Measurements from ENCODE around the gene FLNB. TPM values are rescaled to one million over a fixed set of nuclear protein-coding genes. Genes with fewer than 3 reads are reported as not detected.

FLNB gene
- total RNA-seq, 1 experiment from 2014 or later: 41.2 TPM

DNA sequence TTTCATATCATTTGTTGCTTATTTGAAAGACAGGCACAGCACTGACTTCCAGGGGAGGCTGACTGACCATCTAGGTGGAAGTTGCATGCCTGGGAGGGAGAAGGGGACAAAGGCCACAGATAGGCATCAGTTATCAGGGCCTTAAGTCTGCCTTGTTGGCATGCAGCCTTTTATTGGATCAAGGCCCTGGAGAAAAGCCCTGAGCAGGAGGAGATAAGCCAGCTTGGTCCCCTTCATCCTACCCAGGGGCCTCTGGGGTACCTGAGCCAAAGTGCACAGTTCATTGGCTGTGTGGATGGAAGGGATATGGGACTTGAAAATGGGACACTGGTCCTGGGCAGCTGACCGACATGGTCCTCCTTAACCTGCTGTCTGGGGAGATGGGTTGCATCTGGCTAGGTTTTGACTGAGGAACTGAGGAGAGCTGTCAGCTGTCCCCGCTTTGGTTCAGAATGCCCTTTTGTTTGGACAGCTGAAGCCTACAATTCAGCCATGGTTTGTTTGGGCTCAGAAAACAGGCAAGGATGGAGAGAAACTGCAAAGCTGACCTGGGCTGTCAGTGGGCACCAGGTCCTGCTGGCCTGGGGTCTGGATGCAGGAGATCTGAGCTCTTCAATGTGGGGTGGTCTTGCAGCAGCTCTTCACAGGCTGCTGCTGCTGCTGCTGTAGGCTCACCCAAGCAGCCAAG is 60.0 kb downstream of the FLNB start:
- POLR2A ChIA-PET (ENCODE audit: low non-redundant PET): no interaction called here

DNA sequence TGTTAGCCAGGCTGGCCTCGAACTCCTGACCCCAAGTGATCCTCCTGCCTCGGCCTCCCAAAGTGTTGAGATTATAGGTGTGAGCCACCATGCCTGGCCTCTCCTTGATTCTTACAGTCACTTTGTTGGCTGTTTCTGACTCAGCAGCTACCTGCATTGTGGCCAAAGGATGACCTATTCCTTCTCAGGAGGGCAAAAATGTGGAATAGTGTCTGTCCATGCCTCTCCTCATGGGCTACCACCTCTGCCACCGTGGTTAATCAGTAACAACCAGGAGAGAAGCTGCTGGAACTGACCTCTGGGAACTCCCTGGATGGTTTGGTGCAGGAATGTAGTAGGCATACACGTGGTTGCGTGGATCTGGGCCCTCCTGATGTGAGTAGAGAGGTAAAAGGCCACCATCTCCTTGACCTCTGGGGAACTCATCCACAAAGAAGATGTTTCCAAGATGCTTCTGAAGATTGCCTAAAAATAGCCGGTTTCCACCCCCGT is 63.3 kb downstream of the FLNB start:
- Histone ChIP-seq H3K4me3 (ENCODE audit: low read depth, low read length, poor library complexity, severe bottlenecking) (no peak overlapping the region), H3K9me3 (ENCODE audit: low read depth, low read length, poor library complexity, severe bottlenecking) (no peaks in the 10 kb centered on the region), H3K4me1 (ENCODE audit: insufficient read depth, low read length, poor library complexity, severe bottlenecking) (no peaks in the 10 kb centered on the region), H3K36me3 (ENCODE audit: insufficient read depth, low read length, poor library complexity, severe bottlenecking) (no peaks in the 10 kb centered on the region), H3K27ac (ENCODE audit: low read depth, low read length, poor library complexity, severe bottlenecking) (no peak overlapping the region), H3K27me3 (replicated peaks; ENCODE audit: insufficient read depth, low read depth, low read length, poor library complexity) (no peaks in the 10 kb centered on the region)
- intact Hi-C loops (cut with micrococcal nuclease; ENCODE audit: unreplicated experiment): no loop called here
- no TSS peak for BruUV-seq (replicated peaks)
- ChIA-PET CTCF (no interaction called here), POLR2A (ENCODE audit: low non-redundant PET) (no interaction called here)
- TF ChIP-seq, protein P1, sequence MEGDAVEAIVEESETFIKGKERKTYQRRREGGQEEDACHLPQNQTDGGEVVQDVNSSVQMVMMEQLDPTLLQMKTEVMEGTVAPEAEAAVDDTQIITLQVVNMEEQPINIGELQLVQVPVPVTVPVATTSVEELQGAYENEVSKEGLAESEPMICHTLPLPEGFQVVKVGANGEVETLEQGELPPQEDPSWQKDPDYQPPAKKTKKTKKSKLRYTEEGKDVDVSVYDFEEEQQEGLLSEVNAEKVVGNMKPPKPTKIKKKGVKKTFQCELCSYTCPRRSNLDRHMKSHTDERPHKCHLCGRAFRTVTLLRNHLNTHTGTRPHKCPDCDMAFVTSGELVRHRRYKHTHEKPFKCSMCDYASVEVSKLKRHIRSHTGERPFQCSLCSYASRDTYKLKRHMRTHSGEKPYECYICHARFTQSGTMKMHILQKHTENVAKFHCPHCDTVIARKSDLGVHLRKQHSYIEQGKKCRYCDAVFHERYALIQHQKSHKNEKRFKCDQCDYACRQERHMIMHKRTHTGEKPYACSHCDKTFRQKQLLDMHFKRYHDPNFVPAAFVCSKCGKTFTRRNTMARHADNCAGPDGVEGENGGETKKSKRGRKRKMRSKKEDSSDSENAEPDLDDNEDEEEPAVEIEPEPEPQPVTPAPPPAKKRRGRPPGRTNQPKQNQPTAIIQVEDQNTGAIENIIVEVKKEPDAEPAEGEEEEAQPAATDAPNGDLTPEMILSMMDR (conservative IDR thresholded peaks at IDR 0.05; ENCODE audit: low read depth, low read length): no peak
- TF ChIP-seq EZH2 (IDR thresholded peaks at IDR 0.05; ENCODE audit: borderline replicate concordance, low read depth, low read length, poor library complexity, severe bottlenecking): no peak
- DNase-seq (ENCODE audit: low spot score): no peak

More for the DNA sequence above, 60.0 kb downstream of the FLNB start:
- H3K4me3 ChIP-seq (ENCODE audit: low read depth, low read length, poor library complexity, severe bottlenecking): no peak overlapping the region
- H3K27me3 ChIP-seq (replicated peaks; ENCODE audit: insufficient read depth, low read depth, low read length, poor library complexity): no peaks in the 10 kb centered on the region
- TF ChIP-seq EZH2 (IDR thresholded peaks at IDR 0.05; ENCODE audit: borderline replicate concordance, low read depth, low read length, poor library complexity, severe bottlenecking): no peak
- TF ChIP-seq, protein P1 (conservative IDR thresholded peaks at IDR 0.05; ENCODE audit: low read depth, low read length): no peak
- intact Hi-C loops (cut with micrococcal nuclease; ENCODE audit: unreplicated experiment): no loop called here
- no peak overlapping the region for H3K27ac ChIP-seq (ENCODE audit: low read depth, low read length, poor library complexity, severe bottlenecking)
- no peaks in the 10 kb centered on the region for H3K4me1 ChIP-seq (ENCODE audit: insufficient read depth, low read length, poor library complexity, severe bottlenecking)
- no TSS peak for BruUV-seq (replicated peaks)
- no peak for DNase-seq (ENCODE audit: low spot score)
- no peaks in the 10 kb centered on the region for H3K36me3 ChIP-seq (ENCODE audit: insufficient read depth, low read length, poor library complexity, severe bottlenecking)
- CTCF ChIA-PET: no interaction called here
- H3K9me3 ChIP-seq (ENCODE audit: low read depth, low read length, poor library complexity, severe bottlenecking): no peaks in the 10 kb centered on the region

DNA sequence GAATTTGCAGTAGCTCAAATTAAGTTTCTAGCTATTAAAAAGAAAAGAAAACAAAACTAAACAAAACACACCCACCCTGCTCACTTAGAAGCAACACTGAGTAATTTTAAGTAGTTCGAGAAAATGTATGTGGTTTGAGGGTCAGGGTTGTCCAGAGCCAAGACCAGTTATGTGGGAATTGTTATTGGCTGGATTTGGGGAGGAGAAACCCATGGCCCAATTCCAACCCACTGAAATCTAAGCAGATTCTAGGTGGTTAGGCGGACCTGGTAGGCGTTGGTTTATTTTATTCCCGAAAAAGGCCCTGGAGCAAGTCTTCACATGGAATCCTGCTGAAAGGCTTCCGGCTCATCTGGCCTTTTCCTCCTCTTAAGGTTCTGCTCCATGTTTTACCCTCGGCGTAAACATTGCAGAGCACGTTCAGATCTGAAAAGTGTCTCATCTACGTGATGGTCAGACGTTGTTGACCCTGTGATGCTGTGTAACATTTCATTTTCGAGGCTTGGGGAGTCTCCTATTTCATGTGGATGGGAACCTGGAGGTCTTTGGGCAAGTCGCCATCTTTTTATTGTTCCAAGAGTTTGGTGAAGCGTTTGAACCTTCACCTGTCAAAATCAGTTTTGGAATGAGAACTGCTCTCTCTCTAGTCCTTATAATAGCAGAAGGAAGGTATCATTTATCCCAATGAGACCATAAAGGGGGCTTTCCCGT is 64.0 kb downstream of the FLNB start:
- ChIA-PET CTCF (no interaction called here), POLR2A (ENCODE audit: low non-redundant PET) (no interaction called here)
- TF ChIP-seq, protein P1 (conservative IDR thresholded peaks at IDR 0.05; ENCODE audit: low read depth, low read length): no peak
- TF ChIP-seq EZH2 (IDR thresholded peaks at IDR 0.05; ENCODE audit: borderline replicate concordance, low read depth, low read length, poor library complexity, severe bottlenecking): no peak
- Histone ChIP-seq H3K27ac (ENCODE audit: low read depth, low read length, poor library complexity, severe bottlenecking) (no peak overlapping the region), H3K4me1 (ENCODE audit: insufficient read depth, low read length, poor library complexity, severe bottlenecking) (no peaks in the 10 kb centered on the region), H3K27me3 (replicated peaks; ENCODE audit: insufficient read depth, low read depth, low read length, poor library complexity) (no peaks in the 10 kb centered on the region), H3K4me3 (ENCODE audit: low read depth, low read length, poor library complexity, severe bottlenecking) (no peak overlapping the region), H3K9me3 (ENCODE audit: low read depth, low read length, poor library complexity, severe bottlenecking) (no peaks in the 10 kb centered on the region), H3K36me3 (ENCODE audit: insufficient read depth, low read length, poor library complexity, severe bottlenecking) (no peaks in the 10 kb centered on the region)
- no TSS peak for BruUV-seq (replicated peaks)
- DNase-seq (ENCODE audit: low spot score): no peak
- intact Hi-C loops (cut with micrococcal nuclease; ENCODE audit: unreplicated experiment): no loop called here

Data from A673 (cell line).